MV-4-11 (cell line): Measurements from ENCODE around the gene AFF1.

Experiments
- DNase-seq: peaks from one replicate; lab custom pipeline; 2025; lab: John Stamatoyannopoulos, UW

The AFF1 gene

DNA sequence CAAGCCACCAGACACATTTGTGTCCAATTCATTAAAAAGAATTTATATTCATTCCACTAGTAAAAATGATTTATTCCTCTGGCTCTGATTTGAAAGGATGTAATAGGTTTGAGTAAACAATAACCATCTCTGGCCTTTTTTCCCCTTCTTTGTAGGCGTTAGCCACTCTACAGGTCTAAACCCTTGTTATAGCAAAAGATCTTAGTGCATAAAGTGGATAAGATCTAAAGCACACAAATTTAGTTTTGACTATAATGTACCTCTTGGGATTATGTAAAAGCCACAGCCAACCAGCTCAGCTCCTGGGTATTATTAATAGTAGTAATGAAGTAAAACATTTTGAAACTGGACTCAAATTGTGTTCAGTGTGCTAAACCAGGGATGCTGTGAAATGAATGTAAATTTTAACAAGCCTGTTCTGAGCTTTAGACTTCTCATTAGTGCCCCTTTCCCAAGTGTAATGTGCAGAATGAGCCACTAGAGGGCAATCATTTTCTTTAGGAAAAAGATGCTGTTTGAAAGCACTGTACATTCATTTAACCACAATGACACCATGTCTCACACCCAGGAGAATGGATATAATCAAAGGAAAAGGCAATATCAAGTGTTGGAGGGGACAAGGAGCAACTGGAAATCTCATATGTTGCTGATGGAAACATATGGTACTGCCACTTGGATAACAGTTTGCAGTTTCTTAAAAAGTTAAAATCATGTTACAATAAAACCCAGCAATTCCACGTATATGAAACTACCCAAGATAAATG, 215.9 kb downstream of the AFF1 start:
- peak; percentile 70 for DNase-seq

GRCh38 chr4:87151730-87152129, 216.9 kb downstream of the AFF1 start:
- DNase-seq = no peak

DNA sequence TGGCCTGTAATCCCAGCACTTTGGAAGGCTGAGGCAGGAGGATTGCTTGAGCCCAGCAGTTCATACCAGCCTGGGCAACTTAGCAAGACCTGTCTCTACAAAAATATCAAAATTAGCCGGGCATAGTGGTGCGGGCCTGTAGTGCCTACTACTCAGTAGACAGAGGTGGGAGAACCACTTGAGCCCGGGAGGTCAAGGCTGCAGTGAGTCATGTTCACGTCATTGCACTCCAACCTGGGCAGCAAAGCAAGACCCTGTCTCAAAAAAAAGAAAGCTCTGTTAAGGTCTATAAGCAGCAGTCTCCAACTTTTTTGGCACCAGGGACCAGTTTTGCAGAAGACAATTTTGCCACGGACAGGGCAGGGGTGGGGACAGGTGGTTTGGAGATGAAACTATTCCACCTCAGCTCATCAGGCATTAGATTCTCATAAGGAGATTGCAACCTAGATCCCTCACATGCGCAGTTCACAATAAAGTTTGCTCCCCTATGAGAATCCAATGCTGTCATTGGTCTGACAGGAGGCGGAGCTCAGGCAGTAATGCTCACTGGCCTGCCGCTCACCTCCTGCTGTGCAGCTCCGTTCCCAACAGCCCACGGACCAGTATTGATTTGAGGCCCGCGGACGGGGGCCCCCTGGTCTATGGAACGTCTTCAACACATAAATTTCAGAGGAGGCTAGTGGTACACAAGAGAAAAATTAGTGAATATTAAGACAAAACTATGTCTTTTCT, 217.7 kb downstream of the AFF1 start:
- DNase-seq = no peak

- DNase-seq = no peak
Observed at GRCh38 chr4:87153078-87153870, 218.5 kb downstream of the AFF1 start.

GRCh38 chr4:87165892-87166291, 231.1 kb downstream of the AFF1 start:
- DNase-seq = no peak

- DNase-seq = no peak
Observed at GRCh38 chr4:87166296-87166854, 231.6 kb downstream of the AFF1 start.

- DNase-seq = no peak
Observed at GRCh38 chr4:87171944-87172343, 237.1 kb downstream of the AFF1 start.

GRCh38 chr4:87174672-87175071, 239.9 kb downstream of the AFF1 start:
- no peak for DNase-seq

DNA sequence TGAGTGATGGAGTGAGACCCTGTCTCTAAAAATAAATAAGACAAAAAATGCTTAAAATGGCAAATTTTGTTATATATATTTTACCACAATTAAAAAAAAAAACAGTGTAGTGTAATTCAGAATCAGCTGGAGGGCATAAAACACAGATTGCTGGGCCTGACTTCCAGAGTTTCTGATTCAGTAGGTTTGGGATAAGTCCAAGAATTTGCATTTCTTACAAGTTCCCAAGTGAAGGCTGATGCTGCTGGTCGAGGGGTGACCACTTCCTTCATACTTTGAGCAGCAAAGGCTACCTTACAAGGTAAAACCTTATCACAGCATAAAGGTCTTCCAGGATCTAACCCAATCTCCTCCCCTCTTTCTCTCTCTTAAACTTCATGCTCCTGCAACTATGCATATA, 244.9 kb downstream of the AFF1 start:
- no peak for DNase-seq

GRCh38 chr4:87180767-87181166, 246.0 kb downstream of the AFF1 start:
- no peak for DNase-seq

- peak; percentile 38 for DNase-seq
Observed at GRCh38 chr4:87185146-87185870, 250.5 kb downstream of the AFF1 start.

GRCh38 chr4:87188048-87188447, 253.2 kb downstream of the AFF1 start:
- no peak for DNase-seq

DNA sequence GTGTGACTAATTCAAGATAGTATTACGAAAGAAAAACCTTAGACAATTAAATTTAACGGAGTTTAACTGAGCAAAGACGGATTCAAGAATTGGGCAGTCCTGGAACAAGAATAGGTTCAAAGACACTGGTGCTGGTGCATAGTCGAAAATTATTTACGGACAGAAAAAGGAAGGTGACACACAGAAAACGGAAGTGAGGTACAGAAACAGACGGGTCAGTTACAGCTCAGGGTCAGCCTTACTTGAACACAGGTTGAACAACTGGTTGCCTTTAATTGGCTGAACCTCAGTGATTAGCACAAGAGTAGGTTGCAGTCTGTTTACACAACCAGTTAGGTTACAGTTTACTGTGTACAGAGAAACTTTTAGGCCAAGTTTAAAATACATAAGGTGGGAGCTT, 254.1 kb downstream of the AFF1 start:
- DNase-seq = no peak
